CD4-positive, alpha-beta memory T cell (primary cell): ENCODE data around the gene KCNIP1. TPM values are rescaled to one million over a fixed set of nuclear protein-coding genes. Genes with fewer than 3 reads are reported as not detected.

Experiments
- CTCF ChIA-PET: fragments of 350-600 bp; sonication (Branson Sonifier 250); formaldehyde crosslinking; loops from one replicate; lab custom pipeline; 2021; ENCODE audit warnings: inconsistent platforms; ENCODE audit not compliant: partially characterized antibody; lab: Charles Lee
- POLR2A ChIA-PET: fragments of 350-600 bp; sonication (Branson Sonifier 250); formaldehyde crosslinking; loops from one replicate; lab custom pipeline; 2021; ENCODE audit not compliant: partially characterized antibody; lab: Charles Lee
- DNase-seq, 5 donors: peaks; one replicate each; pipeline versions ENCODE4 v3.0.0 to v3.0.0-alpha.2; 2020 to 2022; ENCODE audit warnings: mixed read lengths in 1 of 5
- H3K27ac ChIP-seq: one replicate; pipeline ENCODE4 v1.7.0; 2013; ENCODE audit warnings: low read depth, low read length
- H3K27me3 ChIP-seq: 2 replicates; pipeline ENCODE4 v1.7.0; 2013; ENCODE audit warnings: mild to moderate bottlenecking, low read length, moderate library complexity; ENCODE audit not compliant: insufficient read depth
- H3K36me3 ChIP-seq: 2 replicates; pipeline ENCODE4 v1.7.0; 2013; ENCODE audit warnings: mild to moderate bottlenecking, low read length, moderate library complexity; ENCODE audit not compliant: insufficient read depth
- H3K4me1 ChIP-seq: 2 replicates; pipeline ENCODE4 v1.7.0; 2013; ENCODE audit warnings: mild to moderate bottlenecking, low read length, moderate library complexity; ENCODE audit not compliant: insufficient read depth
- H3K4me3 ChIP-seq, 2 donors: one replicate each; pipeline ENCODE4 v1.7.0; 2013; ENCODE audit warnings: low read length in 2 of 2, mild to moderate bottlenecking in 1 of 2
- H3K9me3 ChIP-seq, 2 donors: one replicate each; pipeline ENCODE4 v1.7.0; 2013; ENCODE audit warnings: low read length in 2 of 2, control low read depth in 1 of 2; ENCODE audit not compliant: control insufficient read depth in 1 of 2
- H3K27ac Mint-ChIP-seq, 7 donors: one replicate each; pipeline ENCODE4 v1.8.0; 2020 to 2021; ENCODE audit warnings: mixed read lengths in 7 of 7, mild to moderate bottlenecking in 6 of 7, inconsistent platforms in 3 of 7, moderate library complexity in 3 of 7
- H3K27me3 Mint-ChIP-seq, 2 donors: one replicate each; pipeline ENCODE4 v1.8.0; 2020 to 2021; ENCODE audit warnings: mixed read lengths in 2 of 2
- H3K36me3 Mint-ChIP-seq, 2 donors: one replicate each; pipeline ENCODE4 v1.8.0; 2020 to 2021; ENCODE audit warnings: mixed read lengths in 2 of 2, inconsistent platforms in 1 of 2, mild to moderate bottlenecking in 1 of 2
- H3K4me1 Mint-ChIP-seq, 4 donors: one replicate each; pipeline ENCODE4 v1.8.0; 2020 to 2021; ENCODE audit warnings: mixed read lengths in 4 of 4, mild to moderate bottlenecking in 1 of 4
- H3K4me3 Mint-ChIP-seq, 8 donors: one replicate each; pipeline ENCODE4 v1.8.0; 2020 to 2021; ENCODE audit warnings: mixed read lengths in 8 of 8, mild to moderate bottlenecking in 7 of 8, moderate library complexity in 6 of 8, inconsistent platforms in 3 of 8
- H3K9me3 Mint-ChIP-seq, 8 donors: one replicate each; pipeline ENCODE4 v1.8.0; 2020 to 2021; ENCODE audit warnings: mixed read lengths in 8 of 8, mild to moderate bottlenecking in 5 of 8, inconsistent platforms in 3 of 8, moderate library complexity in 1 of 8
- intact Hi-C: fragments of 100-400 bp; cut with micrococcal nuclease; formaldehyde crosslinking; loops from one replicate; pipeline ENCODE4 v1.15.1; 2023
- polyA plus RNA-seq, 2 donors: library from polyadenylated mRNA; unstranded; fragments of 300-500 nt; fragmentation: Illumina TruSeq; gene quantifications; one replicate each; pipeline ENCODE4 v1.2.3, GENCODE V29; 2021
- total RNA-seq, 2 experiments: library from RNA; stranded (reverse); gene quantifications; one replicate each; pipeline ENCODE4 v1.2.3, GENCODE V29; 2021

Gene KCNIP1
- total and polyA plus RNA-seq, 4 experiments from 2014 or later = not detected

- H3K4me3 Mint-ChIP-seq = no peak overlapping the region
Observed at GRCh38 chr5:170585273-170585948, 81.6 kb downstream of the KCNIP1 start.

DNA sequence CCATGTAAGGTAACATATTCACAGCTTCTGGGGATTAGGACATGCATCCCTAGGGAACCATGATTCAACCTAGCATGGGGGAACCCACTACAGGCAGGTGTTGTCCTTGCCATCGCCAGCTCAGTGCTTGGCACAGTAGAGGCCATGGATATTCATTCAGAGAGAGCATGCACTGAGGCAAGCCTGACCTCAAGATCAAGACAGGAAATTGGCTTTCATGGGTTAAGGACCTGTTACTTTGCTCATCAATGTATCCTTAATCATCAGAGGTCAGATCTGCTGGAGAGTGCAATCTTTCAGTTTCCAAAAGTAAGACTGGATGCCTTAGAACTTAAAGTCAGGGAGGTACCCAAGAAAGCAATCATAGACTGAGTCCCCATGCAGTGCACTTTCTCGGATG is 84.0 kb downstream of the KCNIP1 start:
- Histone ChIP-seq H3K9me3 (no peaks in the 10 kb centered on the region), H3K27ac (no peak overlapping the region), H3K4me3 (no peak overlapping the region), H3K36me3 (no peaks in the 10 kb centered on the region), H3K4me1 (no peaks in the 10 kb centered on the region), H3K27me3 (no peaks in the 10 kb centered on the region)
- no peak for DNase-seq
- peaks cover 0 to 7% (median 0%) of the 10 kb centered on the region in 8 donors for H3K9me3 Mint-ChIP-seq
- no peaks in the 10 kb centered on the region for H3K36me3 Mint-ChIP-seq
- H3K4me1 Mint-ChIP-seq = no peaks in the 10 kb centered on the region
- ChIA-PET CTCF (no interaction called here), POLR2A (no interaction called here)
- intact Hi-C loops = no loop called here
- no peak overlapping the region for H3K4me3 Mint-ChIP-seq
- H3K27ac Mint-ChIP-seq = no peak overlapping the region
- peaks cover 2 to 7% of the 10 kb centered on the region in 2 donors for H3K27me3 Mint-ChIP-seq

More at GRCh38 chr5:170585273-170585948, 81.6 kb downstream of the KCNIP1 start:
- H3K27me3 ChIP-seq = no peaks in the 10 kb centered on the region
- ChIA-PET POLR2A (no interaction called here), CTCF (no interaction called here)
- H3K9me3 ChIP-seq = no peaks in the 10 kb centered on the region
- DNase-seq = no peak
- no peak overlapping the region for H3K27ac ChIP-seq
- intact Hi-C loops = no loop called here
- H3K4me3 ChIP-seq = no peak overlapping the region
- no peaks in the 10 kb centered on the region for H3K36me3 ChIP-seq
- Mint-ChIP-seq H3K36me3 (no peaks in the 10 kb centered on the region), H3K27ac (no peak overlapping the region), H3K4me1 (no peaks in the 10 kb centered on the region), H3K27me3 (peaks cover 2 to 10% of the 10 kb centered on the region in 2 donors), H3K9me3 (peaks cover 0 to 7% (median 0%) of the 10 kb centered on the region in 8 donors)
- no peaks in the 10 kb centered on the region for H3K4me1 ChIP-seq

DNA sequence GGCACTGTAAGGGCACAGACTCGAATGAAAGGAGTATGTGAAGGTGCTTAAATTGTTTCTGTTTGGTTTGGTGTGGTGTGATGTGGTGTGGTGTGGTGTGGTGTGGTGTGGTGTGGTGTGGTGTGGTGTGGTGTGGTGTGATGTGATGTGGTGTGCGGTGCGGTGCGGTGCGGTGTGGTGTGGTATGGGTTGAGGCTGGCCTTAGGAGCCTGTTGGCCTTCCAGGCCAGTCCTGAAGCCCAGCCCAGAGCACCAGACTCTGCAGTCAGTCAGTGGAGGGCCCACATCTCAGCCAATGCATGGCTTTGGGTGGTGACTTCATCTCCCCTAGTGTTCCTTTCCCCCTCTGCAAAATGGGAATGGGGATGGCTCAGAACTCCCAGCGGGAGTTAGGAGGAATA is 85.8 kb downstream of the KCNIP1 start:
- Mint-ChIP-seq H3K27ac (no peak overlapping the region), H3K9me3 (peaks cover 0 to 7% (median 0%) of the 10 kb centered on the region in 8 donors), H3K4me3 (no peak overlapping the region), H3K4me1 (no peaks in the 10 kb centered on the region), H3K27me3 (peaks cover 3 to 5% of the 10 kb centered on the region in 2 donors), H3K36me3 (no peaks in the 10 kb centered on the region)
- POLR2A ChIA-PET = no interaction called here
- Histone ChIP-seq H3K4me1 (no peaks in the 10 kb centered on the region), H3K36me3 (no peaks in the 10 kb centered on the region), H3K9me3 (no peaks in the 10 kb centered on the region), H3K27ac (no peak overlapping the region), H3K27me3 (no peaks in the 10 kb centered on the region), H3K4me3 (no peak overlapping the region)
- CTCF ChIA-PET = no interaction called here
- intact Hi-C loops = no loop called here
- DNase-seq = no peak

DNA sequence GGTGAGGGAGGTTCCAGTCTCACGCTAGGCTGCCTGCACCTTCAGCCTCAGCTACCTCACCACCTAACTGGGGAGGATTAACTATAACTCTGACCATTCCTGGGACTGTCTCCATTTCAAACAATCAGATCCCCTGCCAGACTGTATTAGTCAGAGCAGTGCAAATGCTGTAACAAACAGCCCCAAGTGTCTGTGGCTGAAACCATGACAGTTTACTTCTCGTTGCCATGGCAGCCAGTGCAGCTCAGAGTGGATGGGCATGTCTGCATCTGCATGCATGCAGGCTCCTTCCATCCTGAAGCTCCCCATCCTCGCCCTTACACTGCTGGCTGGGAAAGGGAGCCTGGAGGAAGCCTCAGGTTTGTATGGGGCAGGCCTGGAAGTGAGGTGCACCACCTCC is 86.7 kb downstream of the KCNIP1 start:
- H3K36me3 ChIP-seq = no peaks in the 10 kb centered on the region

DNA sequence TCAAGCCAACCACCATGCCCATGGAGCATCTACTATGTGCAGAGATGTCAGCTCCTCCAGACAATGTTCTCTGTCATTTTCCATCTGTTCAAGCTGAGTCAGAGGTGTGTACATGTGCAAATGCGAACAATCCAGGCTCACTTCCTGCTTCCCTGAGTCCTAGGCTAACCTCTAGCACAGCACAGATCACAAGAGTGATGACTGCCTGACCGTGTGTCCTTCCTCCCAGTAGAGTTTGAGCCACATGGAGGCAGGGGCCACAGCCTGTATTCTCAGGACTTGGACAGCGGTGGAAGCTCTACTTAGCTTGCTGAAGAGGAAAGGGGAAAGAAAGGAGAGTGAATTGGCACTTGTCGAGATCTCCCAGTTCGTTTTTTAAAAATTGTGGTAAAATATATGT is 87.2 kb downstream of the KCNIP1 start:
- ChIA-PET POLR2A (no interaction called here), CTCF (no interaction called here)
- H3K27ac ChIP-seq = no peak overlapping the region
- H3K9me3 Mint-ChIP-seq = peaks cover 0 to 7% (median 0%) of the 10 kb centered on the region in 8 donors
- DNase-seq = no peak
- H3K9me3 ChIP-seq = no peaks in the 10 kb centered on the region
- H3K27me3 Mint-ChIP-seq = peaks cover 3 to 5% of the 10 kb centered on the region in 2 donors
- no peaks in the 10 kb centered on the region for H3K36me3 ChIP-seq
- H3K36me3 Mint-ChIP-seq = no peaks in the 10 kb centered on the region
- H3K27me3 ChIP-seq = no peaks in the 10 kb centered on the region
- H3K27ac Mint-ChIP-seq = no peak overlapping the region
- H3K4me1 ChIP-seq = no peaks in the 10 kb centered on the region
- intact Hi-C loops = no loop called here
- no peaks in the 10 kb centered on the region for H3K4me1 Mint-ChIP-seq
- H3K4me3 Mint-ChIP-seq = no peak overlapping the region
- H3K4me3 ChIP-seq = no peak overlapping the region

More for the DNA sequence above, 86.7 kb downstream of the KCNIP1 start:
- no peak overlapping the region for H3K4me3 ChIP-seq
- CTCF ChIA-PET = no interaction called here
- intact Hi-C loops = no loop called here
- H3K9me3 ChIP-seq = no peaks in the 10 kb centered on the region
- no peak for DNase-seq
- peaks cover 3 to 5% of the 10 kb centered on the region in 2 donors for H3K27me3 Mint-ChIP-seq
- no peak overlapping the region for H3K4me3 Mint-ChIP-seq
- no peaks in the 10 kb centered on the region for H3K4me1 Mint-ChIP-seq
- POLR2A ChIA-PET = no interaction called here
- no peak overlapping the region for H3K27ac Mint-ChIP-seq
- H3K36me3 Mint-ChIP-seq = no peaks in the 10 kb centered on the region
- no peak overlapping the region for H3K27ac ChIP-seq
- no peaks in the 10 kb centered on the region for H3K4me1 ChIP-seq
- peaks cover 0 to 7% (median 0%) of the 10 kb centered on the region in 8 donors for H3K9me3 Mint-ChIP-seq
- no peaks in the 10 kb centered on the region for H3K27me3 ChIP-seq

DNA sequence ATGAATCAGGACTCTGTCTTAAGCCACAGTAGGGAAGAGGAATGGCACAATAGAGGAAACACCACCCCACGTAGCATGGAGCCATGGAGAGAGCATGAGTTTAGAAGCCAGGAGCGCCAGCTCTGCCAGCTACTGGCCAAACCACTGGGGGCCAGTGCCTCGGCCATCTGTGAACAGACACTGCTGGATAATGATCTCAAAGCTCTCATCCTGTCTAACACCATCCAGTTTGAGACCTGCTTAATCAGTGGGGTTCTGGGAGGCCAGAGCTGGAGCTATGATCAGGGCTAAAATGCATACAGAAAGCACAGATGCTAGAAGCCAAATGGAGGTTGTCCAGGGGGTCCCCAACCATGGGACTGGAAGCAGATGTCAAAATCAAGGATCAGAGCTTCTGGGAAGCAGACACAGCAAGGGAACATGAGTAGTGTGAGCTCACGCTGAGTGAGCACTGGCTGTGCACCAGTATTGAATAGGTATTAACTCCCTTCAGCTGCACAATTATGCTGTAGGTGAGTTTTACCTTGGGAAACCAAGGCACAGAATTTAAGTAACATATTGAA is 92.7 kb downstream of the KCNIP1 start:
- Mint-ChIP-seq H3K27ac (no peak overlapping the region), H3K36me3 (no peaks in the 10 kb centered on the region), H3K9me3 (peaks cover 0 to 1% (median 0%) of the 10 kb centered on the region in 8 donors), H3K27me3 (peaks cover 10 to 16% of the 10 kb centered on the region in 2 donors), H3K4me3 (no peak overlapping the region), H3K4me1 (no peaks in the 10 kb centered on the region)
- Histone ChIP-seq H3K4me3 (no peak overlapping the region), H3K4me1 (no peaks in the 10 kb centered on the region), H3K36me3 (no peaks in the 10 kb centered on the region), H3K27ac (no peak overlapping the region), H3K9me3 (no peaks in the 10 kb centered on the region), H3K27me3 (peaks cover 4% of the 10 kb centered on the region)
- CTCF ChIA-PET = no interaction called here
- intact Hi-C loops = no loop called here
- DNase-seq = no peak
- POLR2A ChIA-PET = no interaction called here

GRCh38 chr5:170597109-170597751 is 93.4 kb downstream of the KCNIP1 start:
- no peaks in the 10 kb centered on the region for H3K9me3 ChIP-seq
- no peak overlapping the region for H3K27ac Mint-ChIP-seq
- H3K9me3 Mint-ChIP-seq = peaks cover 0 to 1% (median 0%) of the 10 kb centered on the region in 8 donors
- intact Hi-C loops = no loop called here
- no peak overlapping the region for H3K4me3 ChIP-seq
- no peaks in the 10 kb centered on the region for H3K4me1 ChIP-seq
- no peaks in the 10 kb centered on the region for H3K36me3 Mint-ChIP-seq
- ChIA-PET CTCF (no interaction called here), POLR2A (no interaction called here)
- H3K27me3 ChIP-seq = peaks cover 4% of the 10 kb centered on the region
- no peak for DNase-seq
- no peaks in the 10 kb centered on the region for H3K4me1 Mint-ChIP-seq
- H3K27ac ChIP-seq = no peak overlapping the region
- no peak overlapping the region for H3K4me3 Mint-ChIP-seq
- no peaks in the 10 kb centered on the region for H3K36me3 ChIP-seq
- H3K27me3 Mint-ChIP-seq = peaks cover 10 to 16% of the 10 kb centered on the region in 2 donors
